Rectal smooth muscle tissue (tissue), 1 donor: ENCODE data around the gene CALML5.

Experiments used
- H3K27ac ChIP-seq: one replicate; pipeline ENCODE4 v1.7.0; 2013; ENCODE audit warnings: low read depth, low read length, inconsistent platforms
- H3K27me3 ChIP-seq: one replicate; pipeline ENCODE4 v1.7.0; 2013; ENCODE audit warnings: low read length; ENCODE audit not compliant: control insufficient read depth, insufficient read depth
- H3K36me3 ChIP-seq: one replicate; pipeline ENCODE4 v1.7.0; 2013; ENCODE audit warnings: low read length; ENCODE audit not compliant: control insufficient read depth, insufficient read depth
- H3K4me1 ChIP-seq: one replicate; pipeline ENCODE4 v1.7.0; 2013; ENCODE audit warnings: low read length; ENCODE audit not compliant: control insufficient read depth, insufficient read depth
- H3K4me3 ChIP-seq: one replicate; pipeline ENCODE4 v1.7.0; 2013; ENCODE audit warnings: low read length
- H3K9ac ChIP-seq: one replicate; pipeline ENCODE4 v1.7.0; 2013; ENCODE audit warnings: low read length

CALML5 gene

GRCh38 chr10:5530846-5531557, 31.6 kb upstream of the CALML5 start:
- H3K4me3 ChIP-seq = no peak overlapping the region
- H3K27me3 ChIP-seq = no peaks in the 10 kb centered on the region
- no peak overlapping the region for H3K9ac ChIP-seq
- peaks cover 14% of the 10 kb centered on the region for H3K4me1 ChIP-seq
- no peak overlapping the region for H3K27ac ChIP-seq
- H3K36me3 ChIP-seq = no peaks in the 10 kb centered on the region

- H3K27ac ChIP-seq = no peak overlapping the region
- H3K9ac ChIP-seq = no peak overlapping the region
- no peak overlapping the region for H3K4me3 ChIP-seq
- H3K4me1 ChIP-seq = peaks cover 14% of the 10 kb centered on the region
- H3K27me3 ChIP-seq = no peaks in the 10 kb centered on the region
- H3K36me3 ChIP-seq = no peaks in the 10 kb centered on the region
Observed at GRCh38 chr10:5530412-5530806, 31.0 kb upstream of the CALML5 start.

- H3K36me3 ChIP-seq = no peaks in the 10 kb centered on the region
- no peak overlapping the region for H3K4me3 ChIP-seq
- H3K9ac ChIP-seq = no peak overlapping the region
- no peaks in the 10 kb centered on the region for H3K27me3 ChIP-seq
- H3K4me1 ChIP-seq = peaks cover 14% of the 10 kb centered on the region
- H3K27ac ChIP-seq = peak overlapping the region; percentile 43
Observed at GRCh38 chr10:5529702-5530411, 30.5 kb upstream of the CALML5 start.

GRCh38 chr10:5528989-5529701, 29.8 kb upstream of the CALML5 start:
- Histone ChIP-seq H3K27ac (peak overlapping the region; percentile 10), H3K27me3 (no peaks in the 10 kb centered on the region), H3K4me1 (peaks cover 14% of the 10 kb centered on the region), H3K36me3 (no peaks in the 10 kb centered on the region), H3K4me3 (no peak overlapping the region), H3K9ac (no peak overlapping the region)

- Histone ChIP-seq H3K4me1 (peaks cover 14% of the 10 kb centered on the region), H3K27me3 (no peaks in the 10 kb centered on the region), H3K27ac (no peak overlapping the region), H3K4me3 (no peak overlapping the region), H3K9ac (no peak overlapping the region), H3K36me3 (no peaks in the 10 kb centered on the region)
Observed at GRCh38 chr10:5527332-5528200, 28.2 kb upstream of the CALML5 start.

- Histone ChIP-seq H3K27ac (no peak overlapping the region), H3K36me3 (no peaks in the 10 kb centered on the region), H3K9ac (no peak overlapping the region), H3K4me1 (peaks cover 14% of the 10 kb centered on the region), H3K4me3 (no peak overlapping the region), H3K27me3 (no peaks in the 10 kb centered on the region)
Observed at GRCh38 chr10:5526691-5527331, 27.4 kb upstream of the CALML5 start.

- Histone ChIP-seq H3K27ac (no peak overlapping the region), H3K4me1 (peaks cover 14% of the 10 kb centered on the region), H3K9ac (no peak overlapping the region), H3K27me3 (no peaks in the 10 kb centered on the region), H3K4me3 (no peak overlapping the region), H3K36me3 (no peaks in the 10 kb centered on the region)
Observed at GRCh38 chr10:5525561-5526341, 26.4 kb upstream of the CALML5 start.

- H3K27me3 ChIP-seq = no peaks in the 10 kb centered on the region
- no peaks in the 10 kb centered on the region for H3K36me3 ChIP-seq
- H3K4me3 ChIP-seq = no peak within 1 kb of the TSS
- no peak within 1 kb of the TSS for H3K9ac ChIP-seq
- no peak within 1 kb of the TSS for H3K27ac ChIP-seq
- peaks cover 6% of the 10 kb centered on the region for H3K4me1 ChIP-seq
Observed at GRCh38 chr10:5524641-5525560, 25.5 kb upstream of the CALML5 start, which contains the start of gene CALML3. TSS of gene CALML3 (plus strand) at chr10:5524961. CDS start at chr10:5525086, 125 bp downstream.

- Histone ChIP-seq H3K4me1 (peaks cover 3% of the 10 kb centered on the region), H3K4me3 (no peak overlapping the region), H3K36me3 (no peaks in the 10 kb centered on the region), H3K27me3 (no peaks in the 10 kb centered on the region), H3K27ac (no peak overlapping the region), H3K9ac (no peak overlapping the region)
Observed at GRCh38 chr10:5523796-5524574, 24.6 kb upstream of the CALML5 start.
